ENCODE results near the gene PELI1. TPM values are rescaled to one million over a fixed set of nuclear protein-coding genes. Genes with fewer than 3 reads are reported as not detected.

Gene PELI1
- total RNA-seq, 1 experiment from 2014 or later, result 61.0 TPM

DNA sequence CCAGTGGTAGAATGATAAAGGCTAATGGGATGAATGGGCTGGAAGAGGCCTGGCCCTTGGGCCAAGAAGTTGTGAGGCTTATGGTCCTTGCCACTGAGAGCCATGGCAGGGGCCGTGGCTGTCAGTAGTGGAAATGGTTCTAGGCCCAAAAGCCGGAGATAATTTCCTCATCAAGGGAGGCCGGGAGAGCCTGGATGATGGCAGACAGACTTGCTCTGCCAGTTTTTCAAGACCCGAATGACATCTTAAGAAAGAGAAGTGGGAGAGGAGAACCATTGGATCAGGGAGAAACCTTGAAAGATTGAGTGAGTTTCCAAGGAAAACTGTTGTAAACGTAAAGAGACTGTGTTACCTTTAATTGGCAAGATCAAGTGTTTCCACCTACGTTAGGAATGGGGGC lies 78.7 kb downstream of the PELI1 start:
- H2BK120ac ChIP-seq (ENCODE audit: low read depth, low read length, poor library complexity, severe bottlenecking), result no peak overlapping the region
- no CpG with 5 or more reads among the region's 6 CpGs for WGBS (ENCODE audit: extremely low coverage, insufficient read length, low lambda C conversion rate)
- H2BK5ac ChIP-seq (ENCODE audit: insufficient read length, low read length), result no peak overlapping the region
- no peak overlapping the region for H2AFZ ChIP-seq (ENCODE audit: low read length)
- H2BK20ac ChIP-seq (ENCODE audit: low read depth, low read length, poor library complexity, severe bottlenecking), result no peak overlapping the region
- no peaks in the 10 kb centered on the region for H3K79me1 ChIP-seq (ENCODE audit: insufficient read depth, low read depth, low read length, poor library complexity, severe bottlenecking)
- H4K91ac ChIP-seq (ENCODE audit: insufficient read length, low read depth, low read length), result no peak overlapping the region
- no peak overlapping the region for H3K56ac ChIP-seq (ENCODE audit: insufficient read length, low read depth, low read length)
- no peak for DNase-seq
- H3K27me3 ChIP-seq (ENCODE audit: insufficient read depth, low read length), result no peaks in the 10 kb centered on the region
- no peak overlapping the region for H3K27ac ChIP-seq (ENCODE audit: insufficient read length, low read depth, low read length)
- no peak overlapping the region for H3K4me2 ChIP-seq (ENCODE audit: insufficient read depth, insufficient read length, low read length)
- H3K4me1 Mint-ChIP-seq, result peaks cover 38 to 42% of the 10 kb centered on the region in 2 experiments
- no peaks in the 10 kb centered on the region for H3K9me3 ChIP-seq (ENCODE audit: control insufficient read depth, low read depth, low read length)
- no peak overlapping the region for H3K4ac ChIP-seq (ENCODE audit: low read depth, low read length)
- H3K4me1 ChIP-seq (ENCODE audit: insufficient read depth, low read length), result peaks cover 14% of the 10 kb centered on the region
- H3K23ac ChIP-seq (ENCODE audit: insufficient read length, low read depth, low read length), result no peak overlapping the region
- 0 out of 2 replicates have a peak overlapping the region, but pooled peaks have one; percentile 37 for H2BK15ac ChIP-seq (ENCODE audit: low read depth, low read length)
- no peaks in the 10 kb centered on the region for H4K20me1 ChIP-seq (ENCODE audit: control insufficient read depth, insufficient read depth, insufficient read length)
- H2BK12ac ChIP-seq (ENCODE audit: insufficient read length, low read depth, low read length), result no peak overlapping the region
- no peak overlapping the region for H3K4me3 Mint-ChIP-seq
- H3K36me3 Mint-ChIP-seq (ENCODE audit: insufficient read depth in 1 of 3, low read depth in 3 of 3), result no peaks in the 10 kb centered on the region
- peak overlapping the region; percentile 2 to 63 (median 56); a peak in 3 of 7 replicates for H3K27ac Mint-ChIP-seq
- H4K8ac ChIP-seq (replicated peaks; ENCODE audit: insufficient read length, low read depth, low read length), result no peak overlapping the region
- H3K18ac ChIP-seq (ENCODE audit: insufficient read length, low read depth, low read length), result no peak overlapping the region
- no peak overlapping the region for H4K5ac ChIP-seq (ENCODE audit: insufficient read length, low read depth, low read length)
- H3T11ph ChIP-seq (ENCODE audit: low read length), result no peak overlapping the region
- H3K79me2 ChIP-seq (ENCODE audit: insufficient read depth, low read length), result no peaks in the 10 kb centered on the region
- TF ChIP-seq, protein P1, sequence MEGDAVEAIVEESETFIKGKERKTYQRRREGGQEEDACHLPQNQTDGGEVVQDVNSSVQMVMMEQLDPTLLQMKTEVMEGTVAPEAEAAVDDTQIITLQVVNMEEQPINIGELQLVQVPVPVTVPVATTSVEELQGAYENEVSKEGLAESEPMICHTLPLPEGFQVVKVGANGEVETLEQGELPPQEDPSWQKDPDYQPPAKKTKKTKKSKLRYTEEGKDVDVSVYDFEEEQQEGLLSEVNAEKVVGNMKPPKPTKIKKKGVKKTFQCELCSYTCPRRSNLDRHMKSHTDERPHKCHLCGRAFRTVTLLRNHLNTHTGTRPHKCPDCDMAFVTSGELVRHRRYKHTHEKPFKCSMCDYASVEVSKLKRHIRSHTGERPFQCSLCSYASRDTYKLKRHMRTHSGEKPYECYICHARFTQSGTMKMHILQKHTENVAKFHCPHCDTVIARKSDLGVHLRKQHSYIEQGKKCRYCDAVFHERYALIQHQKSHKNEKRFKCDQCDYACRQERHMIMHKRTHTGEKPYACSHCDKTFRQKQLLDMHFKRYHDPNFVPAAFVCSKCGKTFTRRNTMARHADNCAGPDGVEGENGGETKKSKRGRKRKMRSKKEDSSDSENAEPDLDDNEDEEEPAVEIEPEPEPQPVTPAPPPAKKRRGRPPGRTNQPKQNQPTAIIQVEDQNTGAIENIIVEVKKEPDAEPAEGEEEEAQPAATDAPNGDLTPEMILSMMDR (conservative IDR thresholded peaks at IDR 0.05), result no peak
- H3K14ac ChIP-seq (ENCODE audit: insufficient read depth, low read length), result no peak overlapping the region
- no peak overlapping the region for H2AK5ac ChIP-seq (ENCODE audit: insufficient read length, low read length)
- H3K9me3 Mint-ChIP-seq, result no peaks in the 10 kb centered on the region
- H3K23me2 ChIP-seq (ENCODE audit: insufficient read length, low read depth, low read length, poor library complexity, severe bottlenecking), result no peaks in the 10 kb centered on the region
- no peak overlapping the region for H3K9ac ChIP-seq (ENCODE audit: extremely low read depth, insufficient read length, low read length)
- H3K27me3 Mint-ChIP-seq (ENCODE audit: low read depth), result no peaks in the 10 kb centered on the region

Data from H9 (cell line).